Measurements from ENCODE around the gene ASCC3.
"Not testable (repeated sequence)": the region's sequence is repeated elsewhere in the genome, so short reads cannot be mapped to it uniquely, and the experiment has no call there.

- not testable (repeated sequence) for TF ChIP-seq CTCF, POLR2A (IDR thresholded peaks at IDR 0.05)
Observed at GRCh38 chr6:100641147-100641546, 240.0 kb downstream of the ASCC3 start.

Measured in esophagus squamous epithelium (tissue), 4 donors.